Activated CD4-positive, alpha-beta T cell treated with anti-CD3 and anti-CD28 coated beads, Interleukin-2, amount 50 U/mL, for 4 hours (primary cell): ENCODE results near the gene P2RX3.
"Not testable (repeated sequence)": the region's sequence is repeated elsewhere in the genome, so short reads cannot be mapped to it uniquely, and the experiment has no call there.

ENCODE experiments used
- DNase-seq, 2 experiments: peaks; one replicate each; pipeline ENCODE4 v3.0.0-alpha.2; 2020

The P2RX3 gene

DNA sequence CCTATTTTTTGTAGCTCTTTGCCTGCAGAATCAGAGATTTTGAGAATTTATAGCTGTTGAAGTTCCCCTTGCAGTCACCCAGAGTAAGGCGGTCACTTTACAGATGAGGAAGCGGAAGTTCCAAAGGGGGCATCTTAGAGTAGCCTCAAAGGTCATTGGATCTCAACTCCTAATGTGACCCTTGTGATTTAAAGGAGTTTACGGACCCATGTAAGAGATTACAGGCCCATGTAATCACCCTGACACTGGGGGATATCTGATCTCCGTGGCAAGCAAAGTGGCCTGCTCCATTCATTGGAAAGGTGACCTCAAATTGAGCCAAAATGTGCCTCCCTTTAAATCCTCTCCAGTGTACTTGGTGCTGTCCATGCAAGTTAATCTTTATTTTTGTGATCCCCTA, 15.7 kb downstream of the P2RX3 start:
- DNase-seq = no peak

- DNase-seq = no peak
Measured at GRCh38 chr11:57354699-57355098, 16.5 kb downstream of the P2RX3 start.

GRCh38 chr11:57356268-57356667, 18.1 kb downstream of the P2RX3 start:
- no peak for DNase-seq

DNA sequence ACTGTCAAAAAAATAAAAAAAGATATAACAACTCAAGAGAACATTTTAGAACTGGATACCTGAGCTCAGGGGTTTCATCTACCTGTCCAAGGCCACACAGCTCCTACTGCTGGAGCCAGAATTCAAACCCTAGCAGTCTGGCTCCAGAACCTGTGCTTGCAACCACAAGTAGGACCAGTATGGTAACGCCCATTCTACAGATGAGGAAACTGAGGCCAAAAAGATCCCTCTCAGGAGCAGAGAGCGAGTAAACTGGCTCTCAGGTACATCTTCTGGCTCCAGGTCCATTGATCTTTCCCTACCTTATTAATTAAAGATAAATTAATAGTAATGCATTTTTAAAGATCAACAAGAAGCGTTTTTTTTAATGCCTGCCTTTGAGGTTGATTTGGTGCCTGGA, 19.2 kb downstream of the P2RX3 start:
- DNase-seq = no peak

- no peak for DNase-seq
Measured at GRCh38 chr11:57357856-57358255, 19.7 kb downstream of the P2RX3 start.

DNA sequence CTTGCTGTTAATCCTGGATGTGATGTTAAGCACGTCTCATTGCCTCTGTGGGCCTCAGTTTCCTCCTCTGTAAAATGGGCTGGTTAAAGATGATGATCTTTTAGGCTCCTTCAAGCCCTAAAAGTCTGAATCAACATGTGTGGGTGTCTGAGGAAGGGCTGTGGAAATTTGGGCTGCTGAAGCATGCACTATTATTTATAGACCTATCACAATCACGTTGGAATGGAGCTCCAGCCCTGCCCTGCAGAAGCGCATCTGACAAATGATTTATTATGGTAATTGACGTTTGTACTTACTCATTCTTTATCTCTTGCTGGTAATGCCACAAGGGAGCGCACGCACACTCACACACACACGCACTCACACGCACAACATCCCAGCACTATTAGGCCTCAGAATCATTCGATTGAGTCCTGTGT, 20.4 kb downstream of the P2RX3 start:
- DNase-seq = no peak

DNA sequence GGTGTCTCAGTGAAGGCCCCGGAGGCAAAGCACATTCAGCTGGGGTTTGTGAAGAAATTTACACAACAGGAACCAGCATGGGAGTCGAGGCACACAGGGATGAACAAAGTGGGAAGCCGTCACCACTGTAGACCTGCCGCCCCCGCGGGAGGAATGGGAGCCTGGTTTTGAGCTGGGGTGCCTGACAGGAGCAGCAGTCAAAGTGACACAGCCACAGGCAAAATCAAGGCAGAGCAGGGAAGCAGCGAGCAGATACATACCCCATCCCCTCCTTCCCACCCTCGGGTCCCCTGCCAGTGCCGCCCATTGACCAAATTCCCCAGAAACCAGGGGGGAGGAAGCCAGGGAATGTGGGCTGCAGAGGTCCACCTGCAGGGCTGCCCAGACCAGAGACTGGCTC, 20.8 kb downstream of the P2RX3 start:
- no peak for DNase-seq

GRCh38 chr11:57359396-57359795, 21.2 kb downstream of the P2RX3 start:
- no peak for DNase-seq

DNA sequence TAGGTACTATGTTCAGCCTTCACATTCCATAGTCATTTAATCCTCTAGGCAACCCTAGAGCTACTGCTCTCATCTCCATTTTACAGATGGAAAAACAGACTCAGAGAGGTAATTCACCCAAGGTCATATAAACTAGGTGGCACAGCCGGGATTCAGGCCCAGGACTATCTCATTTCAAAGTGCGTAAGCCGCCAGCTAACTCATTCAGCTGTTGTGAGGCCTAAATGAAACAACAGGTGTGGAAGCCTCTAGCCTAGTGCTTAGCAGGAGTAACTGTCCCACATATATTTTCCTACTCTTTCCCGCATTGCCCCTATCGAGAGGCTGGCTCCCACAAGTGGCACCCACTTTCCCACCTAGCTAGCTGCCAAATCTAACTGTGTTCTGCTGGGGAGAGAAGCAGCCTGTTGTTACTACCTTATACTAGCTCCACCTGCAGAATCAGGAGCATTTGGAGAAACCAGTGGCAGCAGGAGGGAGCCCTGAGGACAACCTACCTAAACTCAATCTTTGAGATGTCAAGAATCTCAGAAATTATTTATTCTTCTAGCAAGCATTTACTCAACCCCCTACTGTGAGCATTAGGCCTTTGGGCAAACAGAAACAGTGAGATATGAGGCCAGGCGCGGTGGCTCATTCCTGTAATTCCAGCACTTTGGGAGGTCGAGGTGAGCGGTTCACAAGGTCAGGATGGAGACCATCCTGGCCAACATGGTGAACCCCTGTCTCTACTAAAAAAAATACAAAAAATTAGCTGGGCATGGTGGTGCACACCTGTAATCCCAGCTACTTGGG, 21.9 kb downstream of the P2RX3 start:
- no peak for DNase-seq

DNA sequence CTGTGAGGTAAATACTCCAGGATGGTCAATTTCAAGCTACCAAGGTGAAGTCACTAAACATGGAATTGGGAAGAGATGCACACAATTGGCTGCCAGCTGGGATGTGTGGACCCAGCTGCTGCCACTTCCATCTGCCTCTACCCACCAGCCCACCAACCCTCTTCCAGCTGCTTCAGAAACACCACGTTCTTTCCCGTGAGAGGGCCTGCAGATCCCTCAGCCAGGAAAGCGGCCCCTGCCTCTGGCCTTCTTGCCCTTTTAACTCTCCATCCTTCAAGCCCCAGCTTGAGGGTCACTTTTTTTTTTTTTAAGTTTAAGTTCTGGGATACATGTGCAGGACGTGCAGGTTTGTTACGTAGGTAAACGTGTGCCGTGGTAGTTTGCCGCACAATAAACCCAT, 22.8 kb downstream of the P2RX3 start:
- DNase-seq = no peak

- DNase-seq = not testable (repeated sequence)
Measured at GRCh38 chr11:57361420-57361819, 23.3 kb downstream of the P2RX3 start.

DNA sequence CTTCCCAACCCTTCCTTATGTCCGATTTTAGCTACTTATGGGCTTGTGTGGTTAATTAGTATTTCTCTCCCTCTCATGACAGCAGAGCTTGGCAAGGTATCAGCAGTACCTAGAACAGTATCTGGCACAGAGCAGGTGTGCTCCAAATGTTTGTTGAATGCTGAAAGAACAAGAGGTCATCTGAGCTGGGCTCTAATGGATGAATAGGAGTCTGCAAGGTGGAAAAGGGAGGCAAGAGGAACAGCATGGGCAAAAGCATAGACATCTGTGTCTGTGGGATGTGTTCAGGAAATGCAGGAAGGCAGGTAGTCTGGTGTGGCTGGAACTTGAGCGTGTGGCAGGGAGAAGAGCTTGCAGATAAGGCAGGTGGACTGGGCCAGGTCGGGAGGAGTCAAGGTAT, 23.8 kb downstream of the P2RX3 start:
- DNase-seq = no peak

DNA sequence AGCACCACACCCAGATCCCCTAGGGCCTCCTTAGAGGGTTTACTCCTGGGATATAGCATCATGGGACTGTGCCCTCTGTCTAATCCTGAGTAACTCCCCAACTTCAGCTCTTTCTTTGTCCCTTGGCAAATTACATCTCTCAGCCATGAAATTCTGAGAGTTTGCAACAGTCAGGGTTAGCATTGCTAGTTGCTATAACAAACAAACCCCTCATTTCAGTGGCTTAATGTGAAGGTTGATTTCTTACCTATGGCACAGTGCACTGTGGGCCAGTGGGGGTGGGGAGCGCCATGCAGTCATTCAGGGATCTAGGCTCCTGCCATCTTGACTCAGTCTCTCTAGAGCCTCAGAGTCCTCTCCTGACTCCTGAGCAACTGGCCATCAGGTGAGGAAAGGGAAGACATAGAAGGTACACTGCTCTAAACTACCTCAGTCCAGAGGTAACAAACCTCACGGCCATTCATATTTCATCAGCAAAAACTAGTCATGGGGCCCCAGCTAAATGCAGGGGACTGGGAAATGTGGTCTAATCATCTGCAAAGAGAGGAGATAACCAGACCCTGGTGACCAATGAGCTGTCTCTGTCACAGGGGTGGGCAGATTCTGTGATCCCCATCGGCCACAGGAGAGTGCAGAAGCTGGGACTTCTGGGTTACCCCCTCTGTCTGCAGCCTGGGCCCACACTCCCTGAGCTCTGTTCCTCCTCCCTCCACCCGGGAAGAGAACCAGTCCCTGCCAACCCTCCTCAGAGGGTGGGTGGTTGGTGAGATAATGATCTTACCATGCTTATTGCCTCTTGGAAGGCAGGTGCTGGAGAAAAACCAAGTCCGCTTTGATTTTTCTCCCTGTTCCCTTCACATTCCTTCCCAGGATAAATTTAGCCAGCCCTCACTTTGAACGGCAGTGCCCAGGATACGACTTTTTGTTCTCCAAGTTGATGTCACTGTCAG, 25.3 kb downstream of the P2RX3 start:
- no peak for DNase-seq

DNA sequence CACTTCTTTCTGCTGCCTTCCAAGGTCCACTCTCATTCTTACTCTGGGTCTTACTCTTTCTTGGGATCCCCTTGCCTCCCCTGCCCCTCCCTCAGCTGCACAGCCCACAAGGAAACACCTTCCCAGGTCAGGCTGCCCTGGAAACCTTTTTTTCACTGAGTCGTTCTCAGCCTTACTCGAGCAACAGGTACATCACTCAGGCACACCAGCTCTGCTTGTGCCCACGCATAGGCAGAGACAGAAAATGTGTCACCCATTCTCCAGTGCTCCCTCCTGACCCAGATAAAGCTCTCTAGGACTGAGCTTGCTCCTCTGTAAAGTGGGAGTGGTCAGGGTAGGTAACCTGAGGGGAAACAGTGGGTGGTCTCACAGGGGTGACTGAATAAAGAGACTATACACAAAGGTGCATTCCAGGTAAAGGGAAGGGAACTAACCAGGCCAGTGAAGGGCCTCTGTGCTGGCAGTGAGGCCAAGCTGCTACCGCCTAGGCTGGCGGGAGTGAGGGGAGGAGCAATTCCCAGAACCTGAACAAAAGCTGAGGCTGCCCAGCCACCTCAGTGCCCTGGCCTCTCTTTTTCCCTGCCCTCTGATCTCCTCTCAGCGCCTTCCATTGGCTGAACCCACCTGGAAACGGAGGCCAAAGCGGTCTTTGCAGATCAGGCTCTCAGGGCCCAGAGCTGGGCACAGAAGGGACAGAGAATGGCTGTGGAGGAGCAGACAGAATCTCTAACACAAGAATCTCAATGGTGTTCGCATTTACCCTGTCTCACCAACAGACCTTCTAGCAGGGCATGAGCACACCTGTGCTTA, 26.9 kb downstream of the P2RX3 start:
- DNase-seq = no peak

DNA sequence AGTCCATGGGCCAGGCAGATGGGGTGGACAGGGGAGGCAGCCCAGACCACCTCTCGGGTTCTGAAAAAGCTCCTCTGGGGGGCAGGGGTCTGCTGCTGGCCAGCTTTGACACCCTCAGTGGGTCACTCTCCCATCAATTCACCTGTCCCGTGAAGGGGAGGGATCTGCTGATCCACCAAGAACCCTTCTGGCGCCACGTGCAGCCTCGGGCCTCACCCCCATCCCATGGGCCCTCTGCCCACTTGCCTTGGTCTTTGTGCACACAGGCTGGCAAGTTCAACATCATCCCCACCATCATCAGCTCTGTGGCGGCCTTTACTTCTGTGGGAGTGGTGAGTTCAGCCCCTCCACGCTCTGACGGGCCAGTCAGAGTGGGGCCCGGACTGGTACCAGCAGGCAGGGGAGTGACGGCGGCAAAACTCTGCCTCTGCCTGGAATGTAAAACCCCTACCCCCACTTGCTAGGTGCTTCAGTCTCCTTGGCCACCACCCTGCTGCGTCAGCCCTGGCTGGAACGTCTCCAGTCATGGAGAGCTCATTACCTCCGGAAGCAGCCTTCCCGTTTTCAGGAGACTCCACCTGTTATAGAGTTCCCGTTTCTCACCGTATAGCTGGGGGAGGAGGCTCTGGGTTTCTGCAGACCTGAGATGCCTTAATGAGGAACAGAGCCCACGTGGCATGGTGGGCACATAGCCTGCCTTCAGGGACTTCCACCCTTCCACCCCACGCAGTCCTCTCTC, 30.1 kb downstream of the P2RX3 start:
- DNase-seq = no peak

DNA sequence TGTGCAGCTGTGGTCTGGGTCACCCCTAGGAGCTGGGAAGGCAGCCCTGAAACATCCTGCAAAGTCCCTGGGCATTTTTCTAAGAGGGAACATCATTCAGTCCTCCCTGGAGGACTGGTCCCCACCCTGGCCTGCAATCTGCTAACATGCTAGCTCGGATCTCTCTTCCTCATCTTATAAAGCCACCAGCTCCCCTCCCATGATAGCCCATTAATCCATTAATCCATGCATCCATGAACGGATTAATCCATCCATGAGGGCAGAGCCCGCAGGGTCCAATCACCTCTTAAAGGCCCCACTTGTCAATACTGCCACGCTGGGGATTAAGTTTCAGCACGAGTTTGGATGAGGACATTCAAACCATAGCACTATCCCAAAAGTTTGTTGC, 30.7 kb downstream of the P2RX3 start:
- DNase-seq = no peak

DNA sequence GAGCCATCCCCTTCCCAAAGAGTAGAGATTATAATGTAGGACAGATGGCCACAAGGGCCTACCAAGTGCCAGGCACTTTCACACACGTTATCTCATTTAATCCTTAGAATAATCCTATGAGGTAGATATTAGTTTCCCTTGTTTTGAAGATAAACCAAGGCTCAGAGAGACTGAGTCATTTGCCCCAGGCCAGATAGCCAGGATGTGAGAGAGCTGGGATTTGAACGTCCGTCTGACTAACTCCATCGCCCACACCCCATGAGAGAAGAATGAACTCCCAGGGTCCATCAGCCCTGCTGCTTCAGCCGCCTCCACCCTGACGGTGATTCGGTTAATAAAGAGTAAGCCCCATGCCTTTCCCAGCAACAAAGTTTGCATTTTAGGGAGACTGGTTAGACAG, 32.1 kb downstream of the P2RX3 start:
- DNase-seq = no peak

- DNase-seq = no peak
Measured at GRCh38 chr11:57370941-57371340, 32.8 kb downstream of the P2RX3 start.

DNA sequence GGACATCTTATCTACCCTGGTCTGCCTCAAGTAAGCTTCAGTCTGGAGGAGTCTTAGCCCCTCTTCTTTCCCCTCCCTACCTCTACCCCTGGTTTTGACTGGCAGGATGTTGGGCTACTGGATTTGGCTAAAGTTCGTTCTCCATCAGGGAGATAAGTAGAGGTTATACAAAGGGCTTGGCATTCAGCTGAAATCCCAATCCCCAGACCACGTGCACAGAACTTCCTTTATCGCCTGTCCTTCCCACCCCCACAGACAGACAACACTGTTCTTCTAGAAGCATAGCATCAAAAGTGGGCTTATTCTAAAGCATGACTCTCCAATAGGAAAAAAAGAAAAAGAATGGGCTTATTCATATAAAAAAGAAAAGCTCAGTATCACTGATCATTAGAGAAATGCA, 35.0 kb downstream of the P2RX3 start:
- DNase-seq = no peak

DNA sequence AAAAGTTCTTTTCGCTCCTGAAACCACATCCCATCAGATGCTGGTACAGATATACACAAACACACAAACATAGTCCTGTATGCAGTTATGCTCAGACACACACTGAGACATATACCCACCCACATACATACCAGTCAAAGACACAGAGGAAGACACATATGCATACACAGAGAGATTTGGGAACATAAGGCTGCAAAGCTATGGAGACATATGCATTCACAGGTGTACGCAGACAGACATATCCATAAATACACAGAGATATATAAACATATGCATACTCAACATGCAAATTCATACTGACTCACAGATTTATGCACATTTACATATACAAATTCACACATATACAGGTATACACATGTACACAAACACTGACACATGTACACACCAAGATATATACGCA, 36.8 kb downstream of the P2RX3 start:
- no peak for DNase-seq

DNA sequence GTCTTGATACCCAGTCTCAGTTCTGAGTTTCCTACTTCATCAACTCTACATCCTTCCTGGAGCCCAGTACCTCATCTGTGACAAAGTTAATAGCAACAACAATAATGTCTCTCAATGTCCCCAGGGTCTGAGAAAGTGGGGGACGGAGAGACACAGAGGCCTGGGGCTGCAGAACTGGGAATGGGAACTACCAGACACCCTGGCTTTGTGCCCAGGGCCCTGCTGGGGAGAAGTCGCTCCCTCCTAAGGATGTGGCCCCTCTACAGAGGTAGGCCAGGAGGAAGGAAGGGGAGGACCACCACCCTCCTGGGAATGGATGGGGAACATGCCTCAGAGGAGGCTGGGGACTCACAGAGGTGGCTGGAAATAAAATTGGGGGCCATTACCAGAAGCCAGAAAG, 37.3 kb downstream of the P2RX3 start:
- DNase-seq = no peak
